GM19043 (cell line): ENCODE measurements around the gene PLA2G3.

Experiments used
- ATAC-seq: cut with Tn5 transposase; IDR thresholded peaks from one replicate; pipeline ENCODE4 v1.9.1; 2021; ENCODE audit warnings: low read depth; ENCODE audit not compliant: unreplicated experiment

Gene PLA2G3

DNA sequence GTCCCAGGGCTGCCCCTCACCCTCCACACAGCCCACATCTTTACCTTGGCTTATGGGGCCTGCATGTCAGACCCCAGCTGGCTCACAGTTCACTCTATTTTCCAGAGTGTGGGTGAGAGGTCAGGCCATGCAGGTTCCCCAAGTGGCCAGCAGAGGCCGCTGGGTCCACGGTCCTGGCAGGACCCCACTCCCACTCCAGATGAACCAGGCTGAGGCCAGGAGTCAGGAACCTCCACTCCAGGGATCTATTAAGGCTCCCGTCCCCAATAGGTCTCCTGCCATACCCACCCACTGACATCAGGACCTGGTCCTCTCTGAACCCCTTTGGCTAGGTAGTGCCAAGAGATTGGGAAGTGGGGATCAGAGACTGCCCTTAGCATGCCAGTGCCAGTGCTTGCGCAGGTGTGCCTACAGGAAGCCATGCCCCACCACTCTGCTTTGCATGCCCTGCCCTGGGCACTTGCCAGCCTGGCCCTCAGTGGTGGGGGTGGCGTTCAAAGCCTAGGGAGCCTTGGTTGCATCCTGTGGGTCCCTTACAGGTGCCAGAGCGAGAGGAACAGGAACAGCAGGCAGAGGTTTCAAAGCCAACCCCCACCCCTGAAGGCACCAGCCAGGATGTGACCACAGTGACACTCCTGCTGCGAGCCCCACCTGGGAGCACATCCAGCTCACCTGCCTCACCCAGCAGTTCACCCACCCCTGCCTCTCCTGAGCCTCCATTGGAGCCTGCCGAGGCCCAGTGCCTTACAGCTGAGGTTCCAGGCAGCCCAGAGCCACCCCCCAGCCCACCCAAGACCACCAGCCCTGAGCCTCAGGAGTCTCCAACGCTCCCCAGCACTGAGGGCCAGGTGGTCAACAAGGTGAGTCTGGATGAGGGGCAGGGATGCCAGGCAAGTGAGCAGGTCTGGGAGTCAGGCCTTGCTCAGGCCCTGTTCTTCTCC is 50.9 kb downstream of the PLA2G3 start:
- no peak for ATAC-seq

DNA sequence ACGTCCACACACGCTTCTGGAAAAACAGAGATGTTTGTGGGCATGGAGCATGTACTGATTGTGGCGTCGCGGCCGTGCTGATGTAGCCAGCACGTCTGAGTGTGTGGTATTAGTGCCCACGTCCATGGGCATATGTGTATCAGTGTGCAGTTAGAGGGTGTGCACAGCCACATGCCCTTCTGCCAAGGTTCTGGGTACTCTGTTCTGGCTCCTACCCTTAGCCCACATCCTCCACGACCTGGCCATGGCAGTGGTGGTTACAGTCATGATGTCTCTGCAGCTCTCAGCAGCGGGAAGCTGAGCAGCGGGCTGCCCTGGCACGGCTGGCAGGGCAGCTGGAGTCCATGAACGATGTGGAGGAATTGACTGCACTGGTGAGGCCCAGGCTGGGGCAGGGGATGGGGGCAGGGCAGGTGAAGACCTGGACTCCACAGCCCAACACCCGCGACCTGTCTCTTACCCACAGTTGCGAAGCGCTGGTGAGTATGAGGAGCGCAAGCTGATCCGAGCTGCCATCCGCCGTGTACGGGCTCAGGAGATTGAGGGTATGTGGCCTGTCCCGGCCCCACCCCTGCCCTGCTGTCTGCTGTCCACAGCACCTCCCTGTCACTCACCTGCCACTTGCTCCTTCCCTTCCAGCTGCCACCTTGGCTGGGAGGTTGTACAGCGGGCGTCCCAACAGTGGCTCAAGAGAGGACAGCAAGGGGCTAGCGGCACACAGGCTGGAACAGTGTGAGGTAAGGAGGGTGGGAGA is 51.9 kb downstream of the PLA2G3 start:
- ATAC-seq: no peak

DNA sequence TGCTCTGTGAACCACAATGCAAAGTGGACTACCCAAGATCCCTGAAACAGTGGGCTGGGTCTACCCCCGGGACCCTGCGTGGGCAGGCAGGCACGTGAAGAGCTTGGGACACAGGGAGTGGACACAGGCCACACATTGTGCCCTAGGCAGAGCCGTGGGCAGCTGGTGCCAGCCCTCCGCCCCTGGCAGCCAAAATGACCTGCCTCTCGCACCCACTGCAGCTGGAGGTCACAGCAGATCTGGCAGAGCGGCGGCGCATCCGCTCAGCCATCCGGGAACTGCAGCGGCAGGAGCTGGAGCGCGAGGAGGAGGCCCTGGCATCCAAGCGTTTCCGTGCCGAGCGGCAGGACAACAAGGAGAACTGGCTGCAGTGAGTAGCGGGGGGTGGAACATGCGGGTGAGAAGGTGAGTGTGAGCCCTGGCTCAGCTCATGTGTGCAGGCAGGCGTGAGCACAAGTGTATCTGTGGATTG is 52.5 kb downstream of the PLA2G3 start:
- ATAC-seq: no peak

DNA sequence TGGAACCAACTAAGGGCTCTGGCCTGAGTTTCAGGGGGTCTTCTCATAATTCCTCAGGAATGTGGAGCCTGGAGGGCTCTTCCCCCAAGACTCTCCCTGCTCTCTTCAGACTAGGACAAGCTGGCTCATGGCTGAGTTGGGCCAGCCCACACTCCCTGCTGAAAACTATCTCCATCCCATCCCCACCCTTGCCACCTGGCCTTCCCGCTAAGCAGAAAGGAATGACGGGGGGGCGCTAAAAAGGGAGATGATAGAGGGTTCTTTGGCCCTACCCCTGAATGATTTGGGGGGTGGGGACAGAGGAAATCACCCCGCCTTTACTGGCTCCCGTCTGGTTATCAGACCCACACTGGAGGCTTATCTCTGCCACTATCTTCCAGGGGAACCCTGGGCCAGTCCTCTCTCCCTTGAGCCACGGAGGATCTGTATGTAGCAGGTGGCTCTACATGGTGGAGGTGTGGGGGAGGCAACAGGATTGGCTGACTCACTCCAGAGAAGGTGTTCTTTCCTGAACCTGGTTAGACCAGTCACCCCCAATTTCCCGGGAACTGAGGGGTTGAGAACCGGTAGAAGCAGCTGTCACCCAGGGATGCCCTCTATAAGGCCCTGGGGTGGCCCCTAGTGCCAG is 53.5 kb downstream of the PLA2G3 start:
- no peak for ATAC-seq

DNA sequence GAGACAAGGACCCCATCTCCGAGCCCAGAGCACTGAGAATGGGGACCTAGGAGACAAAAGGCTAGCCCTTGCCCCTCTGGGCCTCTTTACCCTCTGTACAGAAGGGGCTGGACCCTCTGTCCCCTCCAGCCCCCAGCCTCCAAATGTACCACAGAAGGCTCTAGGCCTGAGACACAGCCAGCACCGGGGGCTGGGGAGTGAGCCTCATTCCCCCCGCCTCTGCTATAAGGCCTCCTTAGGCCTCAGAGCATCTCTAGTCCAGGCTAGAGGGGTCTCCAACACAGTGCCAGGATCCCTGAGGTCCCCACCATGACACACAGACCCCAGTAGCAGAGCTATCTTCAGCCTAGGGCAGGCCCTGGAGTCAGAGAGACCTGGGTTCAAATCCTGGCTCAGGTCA is 54.4 kb downstream of the PLA2G3 start:
- ATAC-seq: no peak

DNA sequence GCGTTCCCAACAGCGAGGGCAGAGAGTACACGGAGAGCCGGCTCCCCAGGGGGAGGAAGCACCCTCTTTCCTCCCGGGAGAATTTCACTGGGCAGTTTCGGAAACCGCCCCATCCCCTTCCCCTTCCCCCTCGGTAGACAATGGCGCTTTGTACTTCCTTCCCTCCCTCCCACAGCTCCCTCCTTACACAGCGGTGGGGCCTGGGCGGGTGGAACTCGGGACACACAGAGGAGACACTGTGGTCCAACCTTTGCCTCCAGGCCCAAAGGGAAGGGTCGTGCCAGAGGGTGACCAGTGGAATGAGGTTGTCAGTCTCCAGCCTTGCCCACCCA is 54.8 kb downstream of the PLA2G3 start:
- ATAC-seq: no peak

DNA sequence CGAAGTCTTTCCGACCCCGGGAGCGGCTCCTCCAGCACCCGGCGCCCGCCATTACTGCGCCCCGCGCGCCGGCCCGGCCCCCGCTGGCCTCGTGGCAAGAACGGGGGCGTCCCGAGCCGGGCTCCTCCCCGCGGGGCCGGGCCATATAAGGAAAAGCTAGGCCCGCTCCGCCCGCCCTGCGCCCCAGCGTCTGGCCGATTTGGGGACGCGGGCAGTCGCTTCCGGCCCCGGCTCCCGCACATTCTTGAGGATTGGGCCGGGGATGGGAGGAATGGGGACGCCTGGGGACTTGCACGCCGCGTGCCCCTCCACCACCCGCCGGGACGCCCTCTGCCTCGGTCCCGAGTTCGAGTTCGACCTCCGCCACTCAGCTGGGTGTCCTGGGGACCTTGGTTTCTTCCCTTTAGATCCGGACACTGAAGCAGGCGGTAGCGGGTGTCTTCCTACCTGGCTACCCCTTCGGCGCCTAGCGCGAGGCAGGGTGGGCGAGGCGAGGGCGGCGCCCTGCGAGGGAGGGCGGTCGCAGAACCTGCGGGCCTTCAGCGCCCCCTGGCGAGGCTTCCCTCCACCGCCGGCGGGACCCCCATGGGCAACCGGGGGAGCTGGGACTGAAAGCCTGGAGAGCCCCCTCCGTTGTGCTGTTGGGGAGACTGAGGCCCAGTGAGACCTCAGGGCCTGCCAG is 55.4 kb downstream of the PLA2G3 start:
- peak; percentile 54 for ATAC-seq
